LNCaP clone FGC (cell line): ENCODE measurements around the gene CYP4F12.

Experiments
- DNase-seq: peaks from one replicate; pipeline ENCODE4 v3.0.0-alpha.2; 2011; ENCODE audit warnings: low read depth
- H3K4me3 ChIP-seq: 2 replicates; pipeline ENCODE4 v1.5.1; 2011; ENCODE audit warnings: mild to moderate bottlenecking, low read depth, low read length, control low read depth
- CTCF ChIP-seq: IDR thresholded peaks from 2 replicates; pipeline ENCODE4 v1.5.1; 2012; ENCODE audit warnings: mild to moderate bottlenecking; ENCODE audit not compliant: control insufficient read depth, insufficient read depth; ENCODE audit errors: extremely low read depth

The CYP4F12 gene

DNA sequence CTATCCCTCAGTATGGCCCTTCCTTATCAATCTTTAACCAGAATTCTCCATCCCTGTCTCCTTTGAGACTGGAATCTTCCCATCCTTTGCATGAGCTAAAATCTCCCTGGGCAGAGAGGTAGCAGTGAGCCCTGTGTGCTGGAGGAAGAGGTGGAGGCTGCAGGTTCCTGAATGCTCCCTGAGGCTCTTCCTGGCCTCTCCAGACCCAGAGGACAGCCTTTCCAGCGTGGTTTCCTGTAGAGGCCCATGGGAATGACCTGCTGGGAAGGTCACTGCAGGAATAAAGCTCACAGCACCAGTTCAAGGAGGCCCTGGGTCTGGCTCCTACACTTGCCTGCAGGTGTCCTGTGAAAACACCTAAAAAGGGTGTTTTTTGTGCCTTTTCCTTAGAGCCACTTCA, 59.5 kb downstream of the CYP4F12 start:
- no peak for DNase-seq
- no peak for TF ChIP-seq CTCF
- H3K4me3 ChIP-seq, result no peak overlapping the region

DNA sequence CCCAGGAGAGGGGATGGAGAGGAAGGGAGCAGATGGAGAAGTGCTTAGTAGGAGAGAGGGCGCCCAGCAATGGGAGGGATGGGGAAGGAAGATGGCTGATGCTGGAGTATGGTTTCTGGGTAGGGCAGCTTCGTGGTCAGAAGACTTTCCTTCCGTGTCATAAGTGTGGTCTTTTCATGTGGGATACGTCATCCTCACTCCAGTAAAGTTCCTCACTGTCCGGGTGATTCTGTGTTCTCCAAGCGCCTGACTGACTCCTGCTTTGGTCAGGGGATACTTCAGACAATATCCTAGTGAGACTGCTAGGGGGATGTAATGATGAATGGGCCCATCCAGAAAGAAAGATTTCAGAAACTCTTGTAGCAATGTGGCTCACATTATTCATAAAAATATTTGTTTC, 61.0 kb downstream of the CYP4F12 start:
- no peak for DNase-seq
- H3K4me3 ChIP-seq, result no peak overlapping the region
- TF ChIP-seq CTCF, result no peak

DNA sequence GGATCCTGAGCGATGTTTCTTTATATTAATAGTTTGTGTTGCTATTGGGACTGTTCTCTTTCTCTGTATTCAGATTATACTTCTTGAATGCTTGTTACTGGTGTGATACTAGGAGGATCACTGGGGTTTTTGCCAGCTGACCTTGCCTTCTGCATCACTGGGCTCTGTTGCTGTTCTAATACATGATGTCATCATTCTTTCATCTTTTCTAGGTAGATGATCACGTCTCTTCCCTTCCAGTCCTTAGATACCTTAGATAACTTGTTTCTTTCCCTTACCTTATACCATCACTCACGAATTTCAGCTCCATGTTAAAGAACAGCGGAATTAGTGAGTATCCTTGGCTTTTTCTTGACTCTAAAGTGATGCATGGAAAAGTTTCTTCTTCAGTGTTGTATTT, 64.8 kb downstream of the CYP4F12 start, which contains the start of gene OR10H3:
OR10H3 (plus strand) TSS at position 264 of the 400 bp plus-strand sequence. CDS start 3,408 bp downstream, outside the sequence.
- no peak for DNase-seq
- no peak for TF ChIP-seq CTCF
- H3K4me3 ChIP-seq, result no peak within 1 kb of the TSS

GRCh38 chr19:15740785-15741184, 67.9 kb downstream of the CYP4F12 start:
- TF ChIP-seq CTCF, result no peak
- H3K4me3 ChIP-seq, result no peak overlapping the region
- no peak for DNase-seq
